ENCODE results near the gene ATRAID. TPM values are rescaled to one million over a fixed set of nuclear protein-coding genes. Genes with fewer than 3 reads are reported as not detected.
A peak's percentile ranks its signal among the peaks of the same experiment; 100 is the strongest.

ATRAID gene
- total and polyA plus RNA-seq, 10 donors = 59.2 to 300 (median 102) TPM

GRCh38 chr2:27233341-27233740 lies 21.5 kb downstream of the ATRAID start:
- no peaks in the 10 kb centered on the region for H3K9me3 ChIP-seq
- peaks cover 10 to 100% (median 98%) of the 10 kb centered on the region in 6 donors for H3K36me3 ChIP-seq
- H3K27ac ChIP-seq = no peak overlapping the region
- no peaks in the 10 kb centered on the region for H3K4me1 ChIP-seq
- H3K27me3 ChIP-seq (replicated peaks in 1 of 7) = no peaks in the 10 kb centered on the region
- intact Hi-C loops (cut with DNase I; ENCODE audit: low total_unique reads) = no loop called here
- WGBS, 5 donors = 88 to 97% (median 95%) methylated on average over 9 to 14 of the region's 14 CpGs
- H3K4me3 ChIP-seq = no peak overlapping the region
- DNase-seq = no peak
- peak in 1 of 3 donors; percentile 21 for TF ChIP-seq POLR2AphosphoS5 (IDR thresholded peaks at IDR 0.05)
- TF ChIP-seq POLR2A (IDR thresholded peaks at IDR 0.05) = no peak

DNA sequence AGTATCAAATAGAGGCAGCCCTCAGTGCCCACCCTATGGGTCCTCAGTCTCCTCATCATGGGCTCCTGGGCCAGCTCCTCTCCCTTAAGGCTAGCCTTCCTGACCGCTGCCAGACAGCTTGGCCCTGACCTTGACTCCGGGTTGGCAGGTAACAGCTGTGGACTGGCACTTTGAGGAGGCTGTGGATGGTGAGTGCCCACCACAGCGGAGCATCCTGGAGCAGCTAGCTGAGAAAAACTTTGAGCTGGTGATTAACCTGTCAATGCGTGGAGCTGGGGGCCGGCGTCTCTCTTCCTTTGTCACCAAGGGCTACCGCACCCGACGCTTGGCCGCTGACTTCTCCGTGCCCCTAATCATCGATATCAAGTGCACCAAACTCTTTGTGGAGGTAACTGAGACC lies 24.3 kb downstream of the ATRAID start:
- no peak for TF ChIP-seq POLR2AphosphoS5 (IDR thresholded peaks at IDR 0.05)
- no peak for TF ChIP-seq CTCF (IDR thresholded peaks at IDR 0.05 in 8 of 11, conservative IDR thresholded peaks at IDR 0.05 in 3 of 11)
- TF ChIP-seq POLR2A (IDR thresholded peaks at IDR 0.05) = no peak
- DNase-seq = peak; percentile 32
- Histone ChIP-seq H3K4me3 (no peak overlapping the region), H3K27ac (no peak overlapping the region), H3K36me3 (peaks cover 13 to 100% (median 100%) of the 10 kb centered on the region in 6 donors), H3K27me3 (replicated peaks in 1 of 7) (no peaks in the 10 kb centered on the region), H3K9me3 (no peaks in the 10 kb centered on the region), H3K4me1 (no peaks in the 10 kb centered on the region)
- intact Hi-C loops (cut with DNase I; ENCODE audit: low total_unique reads) = no loop called here
- WGBS, 5 donors = 94 to 96% (median 96%) methylated on average over 12 of the region's 12 CpGs

- Histone ChIP-seq H3K27ac (no peak overlapping the region), H3K4me3 (no peak overlapping the region), H3K4me1 (no peaks in the 10 kb centered on the region), H3K9me3 (no peaks in the 10 kb centered on the region), H3K36me3 (peaks cover 13 to 100% (median 100%) of the 10 kb centered on the region in 6 donors), H3K27me3 (replicated peaks in 1 of 7) (no peaks in the 10 kb centered on the region)
- no peak for TF ChIP-seq POLR2A (IDR thresholded peaks at IDR 0.05)
- no peak for TF ChIP-seq POLR2AphosphoS5 (IDR thresholded peaks at IDR 0.05)
- no peak for TF ChIP-seq CTCF (IDR thresholded peaks at IDR 0.05 in 8 of 11, conservative IDR thresholded peaks at IDR 0.05 in 3 of 11)
- DNase-seq = no peak
- intact Hi-C loops (cut with DNase I; ENCODE audit: low total_unique reads) = no loop called here
- WGBS, 5 donors = 83 to 100% (median 94%) methylated on average over 3 of the region's 3 CpGs
These were observed 24.8 kb downstream of the ATRAID start for GRCh38 chr2:27236626-27237025.

DNA sequence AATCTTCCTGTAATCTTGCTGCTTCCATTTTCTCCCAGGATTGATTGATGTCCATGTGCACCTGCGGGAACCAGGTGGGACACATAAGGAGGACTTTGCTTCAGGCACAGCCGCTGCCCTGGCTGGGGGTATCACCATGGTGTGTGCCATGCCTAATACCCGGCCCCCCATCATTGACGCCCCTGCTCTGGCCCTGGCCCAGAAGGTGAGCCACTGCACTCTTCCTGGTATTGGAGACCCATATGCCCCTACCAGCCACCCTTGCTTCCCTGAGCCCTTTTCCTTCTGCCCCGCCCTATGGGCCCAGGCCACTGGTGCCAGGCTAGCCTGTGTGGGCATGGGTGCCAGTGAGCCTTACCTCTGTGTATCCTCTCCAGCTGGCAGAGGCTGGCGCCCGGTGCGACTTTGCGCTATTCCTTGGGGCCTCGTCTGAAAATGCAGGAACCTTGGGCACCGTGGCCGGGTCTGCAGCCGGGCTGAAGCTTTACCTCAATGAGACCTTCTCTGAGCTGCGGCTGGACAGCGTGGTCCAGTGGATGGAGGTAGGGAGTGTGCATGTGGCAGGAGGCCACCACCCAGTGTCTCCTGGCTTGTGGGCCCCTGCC lies 25.6 kb downstream of the ATRAID start:
- no peak for TF ChIP-seq CTCF (IDR thresholded peaks at IDR 0.05 in 8 of 11, conservative IDR thresholded peaks at IDR 0.05 in 3 of 11)
- no peak for TF ChIP-seq POLR2AphosphoS5 (IDR thresholded peaks at IDR 0.05)
- no peak for TF ChIP-seq POLR2A (IDR thresholded peaks at IDR 0.05)
- 95 to 99% (median 96%) methylated on average over 15 of the region's 15 CpGs for WGBS, 5 donors
- Histone ChIP-seq H3K27me3 (replicated peaks in 1 of 7) (no peaks in the 10 kb centered on the region), H3K27ac (no peak overlapping the region), H3K4me1 (no peaks in the 10 kb centered on the region), H3K9me3 (no peaks in the 10 kb centered on the region), H3K36me3 (peaks cover 14 to 100% (median 100%) of the 10 kb centered on the region in 6 donors), H3K4me3 (no peak overlapping the region)
- intact Hi-C loops (cut with DNase I; ENCODE audit: low total_unique reads) = no loop called here
- no peak for DNase-seq
